ENCODE results near the gene DPF1. TPM values are rescaled to one million over a fixed set of nuclear protein-coding genes. Genes with fewer than 3 reads are reported as not detected.

DPF1 gene
- total and polyA plus RNA-seq, 8 donors: 0.19 to 0.37 (median 0.26) TPM; not detected in 5

GRCh38 chr19:38267761-38268483 is 43.9 kb upstream of the DPF1 start:
- DNase-seq (peak in 4 of 6 donors; percentile 77 to 86 (median 82)), FAIRE-seq (no peak), ATAC-seq (peak; percentile 7 to 46 (median 26))
- H3K36me3 ChIP-seq: no peaks in the 10 kb centered on the region
- WGBS, 2 donors: 11 to 16% methylated on average over 12 of the region's 12 CpGs
- H3K27ac ChIP-seq: peak overlapping the region; percentile 36 to 99 (median 75)
- intact Hi-C loops (cut with DNase I): no loop called here
- peak overlapping the region in 3 of 4 donors; percentile 5 to 89 (median 65) for H3K4me3 ChIP-seq
- H3K4me1 ChIP-seq: peaks cover 18 to 30% (median 21%) of the 10 kb centered on the region in 3 donors
- no peak for TF ChIP-seq CTCF (IDR thresholded peaks at IDR 0.05)
- no peaks in the 10 kb centered on the region for H3K27me3 ChIP-seq
- H3K9me3 ChIP-seq: no peaks in the 10 kb centered on the region

GRCh38 chr19:38266981-38267597 is 43.1 kb upstream of the DPF1 start:
- Histone ChIP-seq H3K4me1 (peaks cover 16 to 25% (median 20%) of the 10 kb centered on the region in 3 donors), H3K27ac (peak overlapping the region; percentile 36 to 99 (median 75)), H3K9me3 (no peaks in the 10 kb centered on the region), H3K4me3 (peak overlapping the region in 2 of 4 donors; percentile 65 to 89), H3K36me3 (no peaks in the 10 kb centered on the region), H3K27me3 (no peaks in the 10 kb centered on the region)
- FAIRE-seq (no peak), ATAC-seq (peak in 1 of 4 donors; percentile 6), DNase-seq (no peak)
- TF ChIP-seq CTCF (IDR thresholded peaks at IDR 0.05): no peak
- WGBS, 2 donors: 15 to 16% methylated on average over 12 of the region's 12 CpGs
- intact Hi-C loops (cut with DNase I): no loop called here

GRCh38 chr19:38265921-38266429 is 42.0 kb upstream of the DPF1 start:
- FAIRE-seq (no peak), DNase-seq (no peak), ATAC-seq (peak in 1 of 4 donors; percentile 1)
- Histone ChIP-seq H3K27ac (peak overlapping the region; percentile 90 to 99 (median 95)), H3K27me3 (no peaks in the 10 kb centered on the region), H3K4me1 (peaks cover 16 to 21% (median 20%) of the 10 kb centered on the region in 3 donors), H3K36me3 (no peaks in the 10 kb centered on the region), H3K9me3 (no peaks in the 10 kb centered on the region), H3K4me3 (peak overlapping the region in 3 of 4 donors; percentile 65 to 89 (median 79))
- 21 to 23% methylated on average over 12 of the region's 12 CpGs for WGBS, 2 donors
- intact Hi-C loops (cut with DNase I): no loop called here
- TF ChIP-seq CTCF (IDR thresholded peaks at IDR 0.05): no peak

- intact Hi-C loops (cut with DNase I): no loop called here
- H3K9me3 ChIP-seq: no peaks in the 10 kb centered on the region
- ATAC-seq (peak; percentile 13 to 28 (median 24)), FAIRE-seq (no peak), DNase-seq (peak in 5 of 6 donors; percentile 45 to 68 (median 58))
- peak overlapping the region; percentile 65 to 89 (median 76) for H3K4me3 ChIP-seq
- peak overlapping the region; percentile 90 to 99 (median 95) for H3K27ac ChIP-seq
- no peaks in the 10 kb centered on the region for H3K27me3 ChIP-seq
- no peak for TF ChIP-seq CTCF (IDR thresholded peaks at IDR 0.05)
- 6 to 12% methylated on average over 14 of the region's 14 CpGs for WGBS, 2 donors
- H3K4me1 ChIP-seq: peaks cover 11 to 20% (median 15%) of the 10 kb centered on the region in 3 donors
- no peaks in the 10 kb centered on the region for H3K36me3 ChIP-seq
Observed at GRCh38 chr19:38265213-38265861, 41.3 kb upstream of the DPF1 start.

Data from pancreas (tissue), 10 donors.